ENCODE measurements around the gene MPPED1. TPM values are rescaled to one million over a fixed set of nuclear protein-coding genes. Genes with fewer than 3 reads are reported as not detected.

The MPPED1 gene
- total RNA-seq, 2 experiments from 2014 or later: not detected

DNA sequence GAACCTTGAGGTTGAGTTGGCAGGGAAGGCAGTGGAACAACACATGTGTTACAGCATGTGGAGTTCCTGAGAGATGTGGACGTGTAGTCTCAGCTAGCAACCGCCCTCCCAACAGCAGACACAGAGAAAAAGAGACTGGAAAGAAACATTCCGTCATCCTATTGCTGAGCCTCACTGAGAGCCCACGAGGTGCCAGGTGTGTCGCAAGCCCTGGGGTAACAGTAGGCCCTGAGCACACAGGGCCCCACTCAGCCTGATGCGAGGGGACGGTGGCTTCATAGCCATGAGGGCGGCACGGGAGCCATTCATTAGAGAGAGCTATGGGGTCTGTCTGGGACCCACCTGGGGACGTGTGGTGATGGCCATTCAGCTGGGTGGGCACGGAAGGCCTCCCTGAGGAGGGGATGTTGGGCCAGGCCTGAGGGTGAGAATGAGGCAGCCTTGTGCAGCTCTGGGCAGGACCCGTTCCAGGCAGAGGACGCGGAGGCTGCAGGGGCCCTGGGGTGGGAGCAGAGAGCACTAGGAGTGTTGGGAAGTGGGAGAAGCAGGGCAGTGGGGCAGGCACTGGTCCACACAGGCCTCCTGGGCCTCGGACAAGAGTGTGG lies 26.2 kb downstream of the MPPED1 start:
- POLR2A ChIA-PET: no interaction called here
- H3K27ac Mint-ChIP-seq: no peak overlapping the region
- no peak overlapping the region for H3K4me3 Mint-ChIP-seq
- DNase-seq (no peak), ATAC-seq (no peak)
- no peaks in the 10 kb centered on the region for H3K4me1 Mint-ChIP-seq (ENCODE audit: low read depth)
- H3K27me3 Mint-ChIP-seq (ENCODE audit: low read depth): peaks cover 2% of the 10 kb centered on the region
- no peaks in the 10 kb centered on the region for H3K9me3 Mint-ChIP-seq (ENCODE audit: insufficient read depth)
- H3K36me3 Mint-ChIP-seq (ENCODE audit: low read depth): no peaks in the 10 kb centered on the region
- CTCF ChIA-PET: no interaction called here

DNA sequence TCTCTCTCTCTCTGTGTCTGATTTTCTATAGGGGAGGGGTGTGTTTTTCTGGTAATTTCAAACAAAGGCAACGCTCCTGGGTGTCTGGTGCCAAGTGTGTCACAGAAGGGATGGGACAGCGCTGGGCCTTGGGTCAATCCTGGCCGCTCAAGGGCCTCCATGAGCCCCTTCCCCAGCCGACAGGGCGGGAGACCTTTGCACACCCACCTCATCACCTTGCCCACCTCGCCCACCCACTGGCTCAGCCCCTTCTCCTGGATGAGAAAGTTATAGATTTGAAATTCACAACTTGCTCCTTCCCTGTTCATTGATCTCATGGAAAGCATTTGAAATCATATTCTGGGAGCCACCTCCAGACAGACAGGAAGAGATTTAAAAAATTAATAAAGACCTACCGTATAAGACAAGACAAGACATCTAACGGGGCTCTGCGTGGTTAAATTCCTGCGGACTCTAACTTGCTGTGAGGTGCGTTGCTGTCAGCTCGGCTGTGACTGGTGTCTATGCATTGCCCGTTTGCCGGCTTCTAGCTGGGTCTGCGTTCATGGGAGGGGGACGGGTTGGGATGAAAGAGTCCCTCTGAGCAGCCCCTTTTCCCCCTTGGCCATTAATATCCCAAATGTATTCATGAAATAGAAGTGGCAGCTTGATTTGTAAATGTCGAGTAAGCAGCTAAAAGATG lies 27.0 kb downstream of the MPPED1 start:
- H3K9me3 Mint-ChIP-seq (ENCODE audit: insufficient read depth): no peaks in the 10 kb centered on the region
- H3K27me3 Mint-ChIP-seq (ENCODE audit: low read depth): peaks cover 2% of the 10 kb centered on the region
- POLR2A ChIA-PET: no interaction called here
- CTCF ChIA-PET: no interaction called here
- no peak overlapping the region for H3K27ac Mint-ChIP-seq
- H3K36me3 Mint-ChIP-seq (ENCODE audit: low read depth): no peaks in the 10 kb centered on the region
- DNase-seq (no peak), ATAC-seq (no peak)
- H3K4me3 Mint-ChIP-seq: no peak overlapping the region
- no peaks in the 10 kb centered on the region for H3K4me1 Mint-ChIP-seq (ENCODE audit: low read depth)

DNA sequence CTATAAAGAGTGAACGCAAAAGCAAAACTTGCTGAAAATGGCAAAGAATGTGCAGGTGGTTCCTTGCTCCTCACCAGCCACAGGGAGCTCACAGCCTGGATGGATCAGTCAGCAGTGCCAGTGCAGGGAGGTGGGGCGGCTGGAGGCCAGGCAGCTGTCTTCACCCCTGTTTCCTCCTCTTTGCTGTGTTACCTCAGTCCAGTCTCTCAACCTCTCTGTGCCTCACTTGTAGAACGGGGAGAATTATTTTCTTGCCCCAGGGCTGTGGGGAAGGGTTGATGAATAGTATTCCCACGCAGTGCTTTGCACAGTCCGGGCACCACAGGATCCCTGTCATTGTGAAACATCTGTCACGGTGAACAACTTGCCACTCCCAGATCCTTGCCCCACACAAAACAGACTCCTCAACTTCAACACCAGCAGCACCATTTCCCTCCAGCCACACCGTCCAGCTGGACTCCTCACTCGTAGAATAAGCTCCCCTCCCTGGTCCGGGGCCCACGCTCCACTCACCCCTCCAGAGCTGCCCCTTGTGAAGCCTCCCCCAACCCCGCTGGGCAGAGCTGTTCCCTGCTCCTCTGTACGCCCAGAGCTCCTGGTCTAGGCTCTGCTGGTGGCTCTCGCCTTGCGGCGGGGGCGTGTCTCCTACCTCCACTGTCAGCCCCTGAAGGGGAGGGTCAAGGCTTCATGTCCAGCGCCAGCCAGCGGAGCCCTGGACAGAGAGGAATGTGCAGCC lies 27.7 kb downstream of the MPPED1 start:
- ATAC-seq: no peak
- Mint-ChIP-seq H3K4me1 (ENCODE audit: low read depth) (no peaks in the 10 kb centered on the region), H3K36me3 (ENCODE audit: low read depth) (no peaks in the 10 kb centered on the region), H3K4me3 (no peak overlapping the region), H3K27me3 (ENCODE audit: low read depth) (peaks cover 2% of the 10 kb centered on the region), H3K9me3 (ENCODE audit: insufficient read depth) (no peaks in the 10 kb centered on the region), H3K27ac (no peak overlapping the region)
- POLR2A ChIA-PET: no interaction called here
- CTCF ChIA-PET: no interaction called here
- DNase-seq: no peak

DNA sequence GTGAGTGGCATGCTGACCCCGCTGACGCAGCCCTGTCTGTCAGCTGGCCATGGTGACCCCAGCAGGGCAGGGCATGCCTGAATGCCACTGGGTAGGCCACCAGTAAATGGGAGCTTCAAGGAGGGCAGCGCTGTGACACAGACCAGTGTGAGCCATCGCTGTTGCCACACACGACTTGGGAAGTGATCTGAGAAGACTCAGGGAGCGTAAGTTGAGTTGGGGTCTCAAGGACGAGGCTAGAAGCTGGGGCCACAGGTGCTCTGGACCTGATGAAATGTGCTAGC lies 28.2 kb downstream of the MPPED1 start:
- Mint-ChIP-seq H3K27ac (no peak overlapping the region), H3K27me3 (ENCODE audit: low read depth) (peaks cover 2% of the 10 kb centered on the region), H3K4me3 (no peak overlapping the region), H3K4me1 (ENCODE audit: low read depth) (no peaks in the 10 kb centered on the region), H3K9me3 (ENCODE audit: insufficient read depth) (no peaks in the 10 kb centered on the region), H3K36me3 (ENCODE audit: low read depth) (no peaks in the 10 kb centered on the region)
- no peak for ATAC-seq
- no peak for DNase-seq
- ChIA-PET POLR2A (no interaction called here), CTCF (no interaction called here)

DNA sequence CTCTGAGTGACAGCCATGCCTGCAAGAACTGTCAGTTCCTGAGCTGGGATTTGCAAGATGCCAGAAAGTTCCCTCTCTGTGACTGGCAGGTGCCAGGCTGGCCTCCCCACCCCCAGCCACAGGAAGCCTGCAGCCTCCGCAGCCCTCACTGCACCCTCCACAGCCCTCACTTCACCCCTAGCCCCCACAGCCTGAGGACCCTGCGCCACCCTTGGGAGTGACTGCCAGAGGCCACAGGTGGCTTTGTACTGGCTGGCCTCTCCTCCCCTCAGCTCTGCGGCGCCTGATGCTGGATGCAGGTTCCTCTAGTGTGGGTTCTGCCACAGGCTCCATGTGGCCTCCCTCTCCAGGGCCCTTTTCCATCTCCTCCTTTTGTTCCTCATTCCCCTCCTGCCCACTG lies 28.7 kb downstream of the MPPED1 start:
- DNase-seq: no peak
- H3K27me3 Mint-ChIP-seq (ENCODE audit: low read depth): peaks cover 2% of the 10 kb centered on the region
- ChIA-PET POLR2A (no interaction called here), CTCF (no interaction called here)
- H3K9me3 Mint-ChIP-seq (ENCODE audit: insufficient read depth): no peaks in the 10 kb centered on the region
- no peaks in the 10 kb centered on the region for H3K4me1 Mint-ChIP-seq (ENCODE audit: low read depth)
- H3K4me3 Mint-ChIP-seq: no peak overlapping the region
- H3K36me3 Mint-ChIP-seq (ENCODE audit: low read depth): no peaks in the 10 kb centered on the region
- no peak overlapping the region for H3K27ac Mint-ChIP-seq
- ATAC-seq: no peak

DNA sequence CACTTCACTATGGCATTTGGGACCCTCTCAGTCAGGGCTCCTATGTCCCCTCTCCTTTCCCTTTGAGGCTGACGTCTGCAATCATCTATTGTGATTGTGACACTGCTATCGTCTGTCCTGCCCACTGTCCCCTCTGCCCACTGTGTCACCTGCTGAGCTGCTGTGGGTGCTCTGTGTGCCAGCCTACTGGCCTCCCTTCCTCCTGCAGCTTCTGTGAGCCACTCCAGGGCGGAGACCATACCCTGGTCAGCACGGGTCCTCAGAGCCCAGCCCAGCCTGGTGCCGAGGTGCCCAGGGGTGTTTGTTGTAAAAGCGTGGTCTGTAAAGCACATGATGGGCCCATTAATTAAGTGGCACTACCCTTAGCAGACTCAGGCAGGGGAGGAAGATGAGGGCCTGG lies 29.4 kb downstream of the MPPED1 start:
- Mint-ChIP-seq H3K4me1 (ENCODE audit: low read depth) (no peaks in the 10 kb centered on the region), H3K27me3 (ENCODE audit: low read depth) (peaks cover 4% of the 10 kb centered on the region), H3K9me3 (ENCODE audit: insufficient read depth) (no peaks in the 10 kb centered on the region), H3K27ac (no peak overlapping the region), H3K4me3 (no peak overlapping the region), H3K36me3 (ENCODE audit: low read depth) (no peaks in the 10 kb centered on the region)
- CTCF ChIA-PET: no interaction called here
- no peak for ATAC-seq
- POLR2A ChIA-PET: no interaction called here
- DNase-seq: no peak

DNA sequence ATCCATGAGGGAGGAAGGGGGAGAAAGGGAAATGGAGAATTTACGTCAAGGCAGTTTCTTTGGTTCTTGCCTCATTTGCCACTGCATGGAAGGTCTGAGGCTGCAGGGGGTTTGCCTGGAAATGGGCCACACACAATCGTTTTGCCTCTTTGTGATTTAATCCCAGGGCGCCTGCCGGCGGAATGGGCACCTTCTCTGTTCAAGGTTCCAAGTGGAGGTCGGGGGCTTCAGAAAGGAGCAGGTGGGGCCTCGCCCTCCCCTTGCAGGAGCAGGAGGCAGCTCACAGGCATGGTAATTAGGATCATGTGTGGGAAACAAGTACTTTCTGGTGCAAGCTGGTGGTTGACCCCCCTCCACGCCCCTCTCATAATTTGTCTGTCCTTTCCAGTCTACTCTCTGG lies 29.9 kb downstream of the MPPED1 start:
- POLR2A ChIA-PET: no interaction called here
- ATAC-seq: no peak
- no peaks in the 10 kb centered on the region for H3K9me3 Mint-ChIP-seq (ENCODE audit: insufficient read depth)
- no peak overlapping the region for H3K27ac Mint-ChIP-seq
- H3K4me3 Mint-ChIP-seq: no peak overlapping the region
- H3K36me3 Mint-ChIP-seq (ENCODE audit: low read depth): no peaks in the 10 kb centered on the region
- no peaks in the 10 kb centered on the region for H3K4me1 Mint-ChIP-seq (ENCODE audit: low read depth)
- no peak for DNase-seq
- CTCF ChIA-PET: no interaction called here
- H3K27me3 Mint-ChIP-seq (ENCODE audit: low read depth): peaks cover 5% of the 10 kb centered on the region

DNA sequence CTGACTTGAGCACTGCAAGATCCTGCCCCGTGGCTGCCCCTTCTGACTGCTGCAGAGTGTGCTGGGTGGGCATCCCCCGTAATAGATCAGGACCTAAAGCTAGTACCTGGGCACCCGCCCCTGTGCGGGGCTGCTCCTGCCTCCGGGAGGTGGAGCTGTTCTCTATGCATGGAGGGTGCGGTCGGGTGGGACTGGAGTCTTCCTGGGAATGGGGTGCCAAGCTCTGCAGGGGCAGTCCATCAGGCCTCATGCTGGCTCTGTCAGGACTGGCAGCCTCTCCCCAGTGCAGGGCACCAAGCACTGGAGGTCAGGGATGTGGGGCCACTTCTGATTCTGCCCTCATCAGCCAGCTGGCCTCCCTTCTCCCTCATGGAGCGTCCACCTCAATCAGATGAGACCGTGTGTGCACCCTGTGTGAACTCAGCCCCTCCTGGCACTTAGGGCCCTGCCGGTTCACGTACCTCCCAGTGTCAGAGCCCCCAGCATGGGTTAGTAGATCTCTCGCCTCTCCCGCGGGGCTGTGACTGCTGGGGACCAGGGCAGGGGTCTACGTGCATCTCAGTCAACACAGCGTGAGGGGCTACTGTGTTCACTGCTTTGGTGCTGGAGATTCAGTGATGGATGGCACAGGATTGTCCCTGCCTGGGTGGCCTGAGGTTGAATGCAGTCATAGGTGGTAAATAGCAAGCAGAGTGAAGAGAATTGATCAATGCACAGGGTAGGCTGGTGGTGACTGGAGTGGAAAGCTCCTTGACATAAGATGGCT lies 30.8 kb downstream of the MPPED1 start:
- Mint-ChIP-seq H3K4me3 (no peak overlapping the region), H3K9me3 (ENCODE audit: insufficient read depth) (no peaks in the 10 kb centered on the region), H3K27me3 (ENCODE audit: low read depth) (peaks cover 5% of the 10 kb centered on the region), H3K36me3 (ENCODE audit: low read depth) (no peaks in the 10 kb centered on the region), H3K27ac (no peak overlapping the region), H3K4me1 (ENCODE audit: low read depth) (no peaks in the 10 kb centered on the region)
- ATAC-seq (no peak), DNase-seq (no peak)
- ChIA-PET POLR2A (no interaction called here), CTCF (no interaction called here)

DNA sequence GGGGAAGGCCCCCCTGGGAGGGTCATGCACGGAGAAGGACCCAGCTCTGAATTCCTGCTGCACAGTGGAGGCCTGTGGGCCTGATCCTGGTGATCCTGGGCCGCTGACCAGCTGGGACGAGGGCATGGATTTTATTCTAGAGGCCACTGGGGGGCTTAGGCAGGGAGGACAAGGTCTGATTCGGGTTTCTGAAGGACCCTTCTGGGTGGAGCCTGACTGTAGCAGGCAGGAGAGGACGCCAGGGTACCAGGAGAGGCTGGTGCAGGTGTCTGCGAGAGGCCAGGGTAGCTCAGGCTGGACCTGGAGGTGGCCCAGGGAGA lies 31.3 kb downstream of the MPPED1 start:
- ChIA-PET POLR2A (no interaction called here), CTCF (no interaction called here)
- peaks cover 5% of the 10 kb centered on the region for H3K27me3 Mint-ChIP-seq (ENCODE audit: low read depth)
- H3K27ac Mint-ChIP-seq: no peak overlapping the region
- H3K4me3 Mint-ChIP-seq: no peak overlapping the region
- H3K9me3 Mint-ChIP-seq (ENCODE audit: insufficient read depth): no peaks in the 10 kb centered on the region
- DNase-seq (no peak), ATAC-seq (no peak)
- H3K36me3 Mint-ChIP-seq (ENCODE audit: low read depth): no peaks in the 10 kb centered on the region
- H3K4me1 Mint-ChIP-seq (ENCODE audit: low read depth): no peaks in the 10 kb centered on the region

DNA sequence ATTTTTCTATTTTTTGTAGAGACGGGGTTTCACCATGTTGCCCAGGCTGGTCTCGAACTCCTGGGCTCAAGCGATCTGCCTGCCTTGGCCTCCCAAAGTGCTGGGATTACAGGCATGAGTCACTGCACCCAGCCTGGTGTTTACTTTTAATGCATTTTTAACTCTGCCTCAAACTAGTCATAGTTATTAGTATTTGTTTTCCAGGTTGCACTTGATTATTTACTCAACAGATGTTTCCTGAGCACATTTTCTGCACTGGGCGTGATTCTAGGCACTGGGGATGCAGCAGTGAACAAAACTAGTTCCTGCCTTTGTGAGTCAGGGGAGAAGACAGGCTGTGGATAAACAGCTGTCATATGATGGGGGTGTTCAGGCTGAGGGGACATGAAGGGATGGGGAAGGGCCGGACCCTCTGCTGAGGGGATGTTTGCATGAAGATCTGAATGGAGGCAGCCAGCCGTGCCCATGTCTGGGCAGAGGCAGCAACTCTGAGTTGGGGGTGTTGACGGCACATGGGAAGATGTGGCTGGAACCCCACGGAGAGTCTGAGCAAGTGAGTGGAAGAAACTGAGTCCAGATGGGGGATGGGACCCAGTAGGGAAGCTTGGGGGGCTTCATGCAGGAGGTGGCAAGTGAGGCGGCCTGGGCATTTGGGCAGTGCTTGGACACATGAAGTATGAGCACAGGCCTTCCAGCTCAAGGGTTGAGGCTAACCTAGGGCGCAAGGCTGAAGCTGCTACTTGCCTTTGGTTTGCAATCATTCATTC lies 34.4 kb downstream of the MPPED1 start:
- no peak for DNase-seq
- no peaks in the 10 kb centered on the region for H3K9me3 Mint-ChIP-seq (ENCODE audit: insufficient read depth)
- H3K27me3 Mint-ChIP-seq (ENCODE audit: low read depth): peaks cover 3% of the 10 kb centered on the region
- no peaks in the 10 kb centered on the region for H3K4me1 Mint-ChIP-seq (ENCODE audit: low read depth)
- no peak overlapping the region for H3K27ac Mint-ChIP-seq
- POLR2A ChIA-PET: no interaction called here
- no peaks in the 10 kb centered on the region for H3K36me3 Mint-ChIP-seq (ENCODE audit: low read depth)
- no peak for ATAC-seq
- no peak overlapping the region for H3K4me3 Mint-ChIP-seq
- CTCF ChIA-PET: no interaction called here

DNA sequence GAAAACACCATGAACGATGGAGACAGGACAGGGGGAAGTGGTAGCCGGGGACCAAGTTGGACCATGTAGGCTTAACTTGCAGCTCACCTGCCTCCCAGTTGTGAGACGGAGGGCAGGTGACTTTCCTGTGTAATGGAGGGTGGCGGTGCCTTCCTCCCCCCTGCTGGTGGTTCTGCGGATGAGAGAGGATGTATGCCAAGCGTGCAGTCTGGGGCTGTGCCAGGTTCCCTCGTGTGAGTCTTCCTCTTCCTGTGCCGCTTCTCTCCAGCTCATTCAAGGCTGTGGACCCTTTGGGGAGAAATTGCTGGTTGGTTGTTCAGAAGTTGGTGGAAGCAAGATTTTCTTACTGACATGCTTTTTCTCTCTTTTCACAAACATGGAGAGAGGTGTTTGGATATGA lies 35.1 kb downstream of the MPPED1 start:
- H3K4me1 Mint-ChIP-seq (ENCODE audit: low read depth): no peaks in the 10 kb centered on the region
- DNase-seq: no peak
- H3K27me3 Mint-ChIP-seq (ENCODE audit: low read depth): peaks cover 3% of the 10 kb centered on the region
- no peak overlapping the region for H3K4me3 Mint-ChIP-seq
- no peaks in the 10 kb centered on the region for H3K9me3 Mint-ChIP-seq (ENCODE audit: insufficient read depth)
- CTCF ChIA-PET: no interaction called here
- H3K36me3 Mint-ChIP-seq (ENCODE audit: low read depth): no peaks in the 10 kb centered on the region
- ATAC-seq: no peak
- H3K27ac Mint-ChIP-seq: no peak overlapping the region
- POLR2A ChIA-PET: no interaction called here

DNA sequence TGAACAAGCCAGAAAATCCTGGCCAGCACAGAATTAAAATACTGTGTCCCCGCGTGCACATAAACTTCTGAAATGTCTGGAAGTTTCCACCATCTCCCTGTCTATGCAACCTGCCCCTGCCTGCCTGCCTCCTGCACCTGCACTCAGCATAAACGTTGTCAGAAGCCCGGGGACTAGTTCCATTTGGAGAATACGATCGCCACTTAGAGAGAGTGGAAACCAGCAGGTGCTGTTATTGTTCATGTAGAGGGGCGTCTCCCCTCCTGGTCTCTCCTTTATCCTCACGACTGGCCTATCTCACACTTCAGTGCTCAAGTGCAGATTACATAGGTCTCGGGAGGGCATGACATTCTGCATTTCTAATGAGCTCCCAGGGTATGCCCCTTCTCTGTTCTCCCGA lies 35.6 kb downstream of the MPPED1 start:
- H3K4me3 Mint-ChIP-seq: no peak overlapping the region

More for the DNA sequence above, 35.6 kb downstream of the MPPED1 start:
- POLR2A ChIA-PET: no interaction called here
- H3K36me3 Mint-ChIP-seq (ENCODE audit: low read depth): no peaks in the 10 kb centered on the region
- no peaks in the 10 kb centered on the region for H3K9me3 Mint-ChIP-seq (ENCODE audit: insufficient read depth)
- DNase-seq (no peak), ATAC-seq (no peak)
- H3K4me1 Mint-ChIP-seq (ENCODE audit: low read depth): no peaks in the 10 kb centered on the region
- no peak overlapping the region for H3K27ac Mint-ChIP-seq
- H3K27me3 Mint-ChIP-seq (ENCODE audit: low read depth): peaks cover 3% of the 10 kb centered on the region
- CTCF ChIA-PET: no interaction called here
